ENCODE results near the gene COBLL1.

COBLL1 gene

GRCh38 chr2:164778723-164779122, 62.9 kb downstream of the COBLL1 start:
- H3K4me3 ChIP-seq (ENCODE audit: low read depth, low read length) = no peak overlapping the region
- DNase-seq (ENCODE audit: low read depth) = peak; percentile 41
- no peak for TF ChIP-seq CTCF (conservative IDR thresholded peaks at IDR 0.05; ENCODE audit: low read depth, low read length)

GRCh38 chr2:164777847-164778461, 63.7 kb downstream of the COBLL1 start:
- H3K4me3 ChIP-seq (ENCODE audit: low read depth, low read length) = no peak overlapping the region
- no peak for TF ChIP-seq CTCF (conservative IDR thresholded peaks at IDR 0.05; ENCODE audit: low read depth, low read length)
- no peak for DNase-seq (ENCODE audit: low read depth)

GRCh38 chr2:164773635-164774034, 68.0 kb downstream of the COBLL1 start:
- no peak overlapping the region for H3K4me3 ChIP-seq (ENCODE audit: low read depth, low read length)
- DNase-seq (ENCODE audit: low read depth) = peak; percentile 33
- no peak for TF ChIP-seq CTCF (conservative IDR thresholded peaks at IDR 0.05; ENCODE audit: low read depth, low read length)

GRCh38 chr2:164773091-164773490, 68.5 kb downstream of the COBLL1 start:
- no peak for DNase-seq (ENCODE audit: low read depth)
- no peak for TF ChIP-seq CTCF (conservative IDR thresholded peaks at IDR 0.05; ENCODE audit: low read depth, low read length)
- no peak overlapping the region for H3K4me3 ChIP-seq (ENCODE audit: low read depth, low read length)

- TF ChIP-seq CTCF (conservative IDR thresholded peaks at IDR 0.05; ENCODE audit: low read depth, low read length) = no peak
- no peak for DNase-seq (ENCODE audit: low read depth)
- no peak overlapping the region for H3K4me3 ChIP-seq (ENCODE audit: low read depth, low read length)
Observed at GRCh38 chr2:164771897-164772296, 69.7 kb downstream of the COBLL1 start.

- H3K4me3 ChIP-seq (ENCODE audit: low read depth, low read length) = no peak overlapping the region
- no peak for DNase-seq (ENCODE audit: low read depth)
- no peak for TF ChIP-seq CTCF (conservative IDR thresholded peaks at IDR 0.05; ENCODE audit: low read depth, low read length)
Observed at GRCh38 chr2:164770421-164770916, 71.2 kb downstream of the COBLL1 start.

- DNase-seq (ENCODE audit: low read depth) = no peak
- no peak overlapping the region for H3K4me3 ChIP-seq (ENCODE audit: low read depth, low read length)
- no peak for TF ChIP-seq CTCF (conservative IDR thresholded peaks at IDR 0.05; ENCODE audit: low read depth, low read length)
Observed at GRCh38 chr2:164766954-164767320, 74.7 kb downstream of the COBLL1 start.
